ENCODE results near the gene GORASP2.

Gene GORASP2

GRCh38 chr2:170924969-170925368, 4.1 kb upstream of the GORASP2 start:
- DNase-seq = no peak

- no peak for DNase-seq
Observed at GRCh38 chr2:170925923-170926322, 3.1 kb upstream of the GORASP2 start.

GRCh38 chr2:170926743-170927297, 2.2 kb upstream of the GORASP2 start:
- no peak for DNase-seq

GRCh38 chr2:170928036-170928823, 823 bp upstream of the GORASP2 start:
- DNase-seq = no peak

GRCh38 chr2:170929686-170930050, 615 bp downstream of the GORASP2 start:
- no peak for DNase-seq

- no peak for DNase-seq
Observed at GRCh38 chr2:170930131-170930990, 1.3 kb downstream of the GORASP2 start.

GRCh38 chr2:170930991-170931266, 1.9 kb downstream of the GORASP2 start:
- DNase-seq = no peak

GRCh38 chr2:170932166-170932565, 3.1 kb downstream of the GORASP2 start:
- DNase-seq = no peak

GRCh38 chr2:170932948-170933347, 3.9 kb downstream of the GORASP2 start:
- no peak for DNase-seq

GRCh38 chr2:170937709-170938379, 8.8 kb downstream of the GORASP2 start:
- DNase-seq = no peak

- DNase-seq = no peak
Observed at GRCh38 chr2:170940066-170940465, 11.0 kb downstream of the GORASP2 start.

- DNase-seq = no peak
Observed at GRCh38 chr2:170942615-170943014, 13.6 kb downstream of the GORASP2 start.

- DNase-seq = no peak
Observed at GRCh38 chr2:170943041-170943440, 14.0 kb downstream of the GORASP2 start.

- DNase-seq = no peak
Observed at GRCh38 chr2:170943596-170943995, 14.5 kb downstream of the GORASP2 start.

GRCh38 chr2:170944545-170944944, 15.5 kb downstream of the GORASP2 start:
- no peak for DNase-seq

- no peak for DNase-seq
Observed at GRCh38 chr2:170949415-170949814, 20.4 kb downstream of the GORASP2 start.

GRCh38 chr2:170950221-170950761, 21.2 kb downstream of the GORASP2 start:
- DNase-seq = no peak

GRCh38 chr2:170953941-170954340, 24.9 kb downstream of the GORASP2 start:
- no peak for DNase-seq

GRCh38 chr2:170963386-170963785, 34.3 kb downstream of the GORASP2 start:
- no peak for DNase-seq

GRCh38 chr2:170965446-170966225, 36.6 kb downstream of the GORASP2 start:
- DNase-seq = no peak

GRCh38 chr2:170966648-170967396, 37.8 kb downstream of the GORASP2 start:
- no peak for DNase-seq

- no peak for DNase-seq
Observed at GRCh38 chr2:170967553-170967952, 38.5 kb downstream of the GORASP2 start.

Measured in GOT3 (cell line).